Prostate gland (tissue), 2 donors: ENCODE results near the gene TRIM69. TPM values are rescaled to one million over a fixed set of nuclear protein-coding genes. Genes with fewer than 3 reads are reported as not detected.
"Not testable (repeated sequence)": the region's sequence is repeated elsewhere in the genome, so short reads cannot be mapped to it uniquely, and the experiment has no call there.

Experiments used
- DNase-seq: peaks from one replicate; pipeline ENCODE4 v3.0.0-alpha.2; 2019; ENCODE audit warnings: low spot score
- H3K27ac ChIP-seq, 2 donors: fragments of 200-600 bp; sonication (generic); 2 replicates each; pipeline ENCODE4 v1.5.1; 2017 to 2019
- H3K27me3 ChIP-seq: fragments of 200-600 bp; sonication (generic); replicated peaks from 2 replicates; pipeline ENCODE4 v1.5.1; 2019; ENCODE audit not compliant: insufficient read depth
- H3K36me3 ChIP-seq, 2 donors: fragments of 200-600 bp; sonication (generic); 1 replicate in 1 of 2; 2 replicates in 1 of 2; pipeline versions ENCODE4 v1.5.1 to v1.8.1; 2017 to 2019
- H3K4me1 ChIP-seq: fragments of 200-600 bp; sonication (generic); replicated peaks from 2 replicates; pipeline ENCODE4 v1.5.1; 2019
- H3K4me3 ChIP-seq, 2 donors: fragments of 200-600 bp; sonication (generic); 2 replicates each; pipeline ENCODE4 v1.5.1; 2017 to 2019
- H3K9me3 ChIP-seq: fragments of 200-600 bp; sonication (generic); 2 replicates; pipeline ENCODE4 v1.5.1; 2017
- CTCF ChIP-seq, 4 experiments: fragments of 200-600 bp in 2 of 4; fragments of 450-650 bp in 2 of 4; sonication (generic) in 2 of 4; IDR thresholded peaks; 1 replicate in 3 of 4; 2 replicates in 1 of 4; pipeline ENCODE4 v1.5.1; 2016 to 2019; ENCODE audit warnings: antibody characterized with exemption in 4 of 4, mild to moderate bottlenecking in 2 of 4, moderate library complexity in 2 of 4
- POLR2A ChIP-seq: fragments of 450-650 bp; IDR thresholded peaks from one replicate; pipeline ENCODE4 v1.6.1; 2016; ENCODE audit warnings: antibody characterized with exemption, mild to moderate bottlenecking
- POLR2AphosphoS5 ChIP-seq: sonication (generic); formaldehyde crosslinking; IDR thresholded peaks from one replicate; pipeline ENCODE4 v1.6.1; 2017; ENCODE audit warnings: antibody characterized with exemption
- WGBS: methylation state at CpG from one replicate; pipeline ENCODE4 v1.1.5; 2018; 5-methylcytosine and 5-hydroxymethylcytosine counted together
- intact Hi-C: fragments of 100-400 bp; cut with DNase I; formaldehyde crosslinking; loops from one replicate; pipeline ENCODE4 v1.14.2; 2022
- total RNA-seq, 2 donors: library from RNA; depleted of rRNA; stranded (reverse); fragments of >200 nt; gene quantifications; one replicate each; pipeline ENCODE4 v1.1.0, GENCODE V29; 2016

The TRIM69 gene
- total RNA-seq, 2 donors from 2014 or later, result 7.6 to 12.0 TPM

- DNase-seq, result no peak
- Histone ChIP-seq H3K27me3 (no peaks in the 10 kb centered on the region), H3K27ac (no peak overlapping the region), H3K9me3 (no peaks in the 10 kb centered on the region), H3K4me1 (no peaks in the 10 kb centered on the region), H3K4me3 (no peak overlapping the region), H3K36me3 (no peaks in the 10 kb centered on the region)
- 36% methylated on average over 3 of the region's 3 CpGs for WGBS
- TF ChIP-seq CTCF (IDR thresholded peaks at IDR 0.05), result no peak
- no peak for TF ChIP-seq POLR2A
- no peak for TF ChIP-seq POLR2AphosphoS5
- intact Hi-C loops, result no loop called here
These were observed 28.7 kb downstream of the TRIM69 start for GRCh38 chr15:44765036-44765435.

DNA sequence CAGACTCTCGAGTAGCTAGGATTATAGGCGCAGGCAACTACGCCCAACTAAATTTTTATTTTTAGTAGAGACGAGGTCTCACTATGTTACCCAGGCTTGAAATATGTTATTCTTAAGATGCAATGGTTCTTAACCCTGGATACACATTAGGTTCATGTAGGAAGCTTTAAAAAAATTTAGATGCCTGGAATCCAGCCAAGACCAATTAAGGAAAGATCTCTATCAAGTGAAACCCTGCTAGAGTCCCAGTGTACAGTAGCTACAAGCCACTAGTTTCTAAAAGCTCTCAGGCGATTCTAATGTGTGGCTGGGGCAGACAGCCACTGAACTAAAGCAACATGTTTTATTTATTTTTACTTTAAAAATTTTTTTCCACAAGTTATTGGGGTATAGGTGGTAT, 33.2 kb downstream of the TRIM69 start:
- intact Hi-C loops, result no loop called here
- Histone ChIP-seq H3K27ac (no peak overlapping the region), H3K4me1 (no peaks in the 10 kb centered on the region), H3K27me3 (no peaks in the 10 kb centered on the region), H3K4me3 (no peak overlapping the region), H3K36me3 (no peaks in the 10 kb centered on the region), H3K9me3 (no peaks in the 10 kb centered on the region)
- TF ChIP-seq POLR2AphosphoS5, result no peak
- no peak for TF ChIP-seq CTCF (IDR thresholded peaks at IDR 0.05)
- no peak for TF ChIP-seq POLR2A
- WGBS, result 64% methylated on average over 5 of the region's 5 CpGs
- no peak for DNase-seq

GRCh38 chr15:44770715-44771114, 34.4 kb downstream of the TRIM69 start:
- intact Hi-C loops, H3K27me3 ChIP-seq, H3K36me3 ChIP-seq, DNase-seq, H3K9me3 ChIP-seq, H3K4me1 ChIP-seq, H3K27ac ChIP-seq, H3K4me3 ChIP-seq: not testable (repeated sequence)
- 74% methylated on average over 5 of the region's 5 CpGs for WGBS

- DNase-seq, result no peak
- Histone ChIP-seq H3K27me3 (no peaks in the 10 kb centered on the region), H3K36me3 (no peaks in the 10 kb centered on the region), H3K27ac (no peak overlapping the region), H3K4me1 (no peaks in the 10 kb centered on the region), H3K9me3 (no peaks in the 10 kb centered on the region), H3K4me3 (no peak overlapping the region)
- TF ChIP-seq POLR2A (no peak), POLR2AphosphoS5 (no peak)
- intact Hi-C loops, result no loop called here
- 63% methylated on average over 4 of the region's 4 CpGs for WGBS
These were observed 39.6 kb downstream of the TRIM69 start for GRCh38 chr15:44775953-44776352.

GRCh38 chr15:44779761-44780160, 43.4 kb downstream of the TRIM69 start:
- no peak for DNase-seq
- WGBS, result 94% methylated on average over 2 of the region's 2 CpGs
- Histone ChIP-seq H3K27ac (no peak overlapping the region), H3K4me3 (no peak overlapping the region), H3K27me3 (no peaks in the 10 kb centered on the region), H3K4me1 (no peaks in the 10 kb centered on the region), H3K36me3 (no peaks in the 10 kb centered on the region), H3K9me3 (no peaks in the 10 kb centered on the region)
- no peak for TF ChIP-seq POLR2A
- no peak for TF ChIP-seq CTCF (IDR thresholded peaks at IDR 0.05)
- no peak for TF ChIP-seq POLR2AphosphoS5
- intact Hi-C loops, result no loop called here

- DNase-seq, result no peak
- intact Hi-C loops, result no loop called here
- WGBS, result 78% methylated on average over 2 of the region's 2 CpGs
- no peaks in the 10 kb centered on the region for H3K4me1 ChIP-seq
- TF ChIP-seq CTCF (IDR thresholded peaks at IDR 0.05) (no peak), POLR2A (no peak), POLR2AphosphoS5 (no peak)
- no peaks in the 10 kb centered on the region for H3K27me3 ChIP-seq
- H3K9me3 ChIP-seq, result no peaks in the 10 kb centered on the region
- H3K27ac ChIP-seq, result no peak overlapping the region
- H3K4me3 ChIP-seq, result no peak overlapping the region
- H3K36me3 ChIP-seq, result no peaks in the 10 kb centered on the region
These were observed 44.3 kb downstream of the TRIM69 start for GRCh38 chr15:44780608-44781007.
